Esophagus squamous epithelium (tissue), 5 donors: ENCODE measurements around the gene ZNF319. TPM values are rescaled to one million over a fixed set of nuclear protein-coding genes. Genes with fewer than 3 reads are reported as not detected.

ENCODE experiments used
- DNase-seq: peaks from one replicate; lab custom pipeline; 2025; lab: John Stamatoyannopoulos, UW
- H3K27ac ChIP-seq, 4 donors: fragments of 200-600 bp; sonication (generic); one replicate each; pipeline ENCODE4 v1.5.1; 2016 to 2019; ENCODE audit warnings: mild to moderate bottlenecking in 1 of 4
- H3K27me3 ChIP-seq, 4 donors: fragments of 200-600 bp; sonication (generic); 1 replicate in 3 of 4; 2 replicates in 1 of 4; pipeline versions ENCODE4 v1.5.1 to v1.6.0; 2017 to 2021; ENCODE audit warnings: antibody characterized with exemption in 1 of 4
- H3K36me3 ChIP-seq, 3 donors: fragments of 200-600 bp; sonication (generic); one replicate each; pipeline ENCODE4 v1.5.1; 2016 to 2019
- H3K4me1 ChIP-seq, 3 donors: fragments of 200-600 bp; sonication (generic); one replicate each; pipeline ENCODE4 v1.5.1; 2017 to 2019
- H3K4me3 ChIP-seq, 4 donors: fragments of 200-600 bp; sonication (generic); 1 replicate in 3 of 4; 2 replicates in 1 of 4; pipeline ENCODE4 v1.5.1; 2016 to 2019; ENCODE audit warnings: mild to moderate bottlenecking in 2 of 4, moderate library complexity in 1 of 4
- H3K9me3 ChIP-seq, 3 donors: fragments of 200-600 bp; sonication (generic); one replicate each; pipeline ENCODE4 v1.5.1; 2016 to 2019
- POLR2A ChIP-seq, 4 donors: fragments of 450-650 bp; IDR thresholded peaks; one replicate each; pipeline ENCODE4 v1.6.1; 2017; ENCODE audit warnings: antibody characterized with exemption in 4 of 4, mild to moderate bottlenecking in 4 of 4, moderate library complexity in 3 of 4
- WGBS, 2 donors: methylation state at CpG; one replicate each; pipeline ENCODE4 v1.1.5; 2018; 5-methylcytosine and 5-hydroxymethylcytosine counted together
- intact Hi-C: fragments of 100-400 bp; cut with DNase I; formaldehyde crosslinking; loops from one replicate; pipeline ENCODE4 v1.15.0; 2022
- total RNA-seq, 4 donors: library from RNA; depleted of rRNA; stranded (reverse); fragments of >200 nt; gene quantifications; one replicate each; pipeline ENCODE4 v1.1.0, GENCODE V29; 2016
- TF ChIP-seq, protein P1 (sequence below), 6 experiments: fragments of 450-650 bp in 4 of 6; fragments of 200-600 bp in 2 of 6; sonication (generic) in 2 of 6; IDR thresholded peaks; one replicate each; pipeline ENCODE4 v1.5.1; 2016 to 2019; ENCODE audit warnings: antibody characterized with exemption in 6 of 6, mild to moderate bottlenecking in 4 of 6, moderate library complexity in 4 of 6
- donor health status: DM: yes; HTN: yes; CAD: no.

The ZNF319 gene
- total RNA-seq, 4 donors from 2014 or later = 1.5 to 5.1 (median 2.6) TPM

DNA sequence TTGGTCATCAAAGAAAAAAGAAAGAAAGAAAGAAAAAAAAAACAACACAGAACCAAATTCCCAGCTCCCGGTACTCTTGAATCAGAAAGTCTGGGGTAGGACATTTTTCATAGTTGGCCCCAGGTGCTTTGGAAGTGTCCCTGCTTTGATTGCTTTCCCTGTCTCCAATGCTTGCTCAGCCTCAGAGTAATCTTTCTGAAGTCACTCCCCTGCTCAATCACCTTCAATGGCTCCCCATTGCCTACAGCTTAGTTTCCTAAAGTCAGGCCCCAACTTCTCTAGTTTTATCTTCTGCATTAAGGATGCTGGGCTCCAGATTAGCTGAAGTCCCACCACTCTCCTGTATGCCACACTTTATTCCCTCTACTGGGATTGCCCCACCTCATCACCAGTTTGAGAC is 46.6 kb downstream of the ZNF319 start:
- WGBS, 2 donors = 84 to 94% methylated on average over 1 of the region's 1 CpG
- TF ChIP-seq, protein P1, sequence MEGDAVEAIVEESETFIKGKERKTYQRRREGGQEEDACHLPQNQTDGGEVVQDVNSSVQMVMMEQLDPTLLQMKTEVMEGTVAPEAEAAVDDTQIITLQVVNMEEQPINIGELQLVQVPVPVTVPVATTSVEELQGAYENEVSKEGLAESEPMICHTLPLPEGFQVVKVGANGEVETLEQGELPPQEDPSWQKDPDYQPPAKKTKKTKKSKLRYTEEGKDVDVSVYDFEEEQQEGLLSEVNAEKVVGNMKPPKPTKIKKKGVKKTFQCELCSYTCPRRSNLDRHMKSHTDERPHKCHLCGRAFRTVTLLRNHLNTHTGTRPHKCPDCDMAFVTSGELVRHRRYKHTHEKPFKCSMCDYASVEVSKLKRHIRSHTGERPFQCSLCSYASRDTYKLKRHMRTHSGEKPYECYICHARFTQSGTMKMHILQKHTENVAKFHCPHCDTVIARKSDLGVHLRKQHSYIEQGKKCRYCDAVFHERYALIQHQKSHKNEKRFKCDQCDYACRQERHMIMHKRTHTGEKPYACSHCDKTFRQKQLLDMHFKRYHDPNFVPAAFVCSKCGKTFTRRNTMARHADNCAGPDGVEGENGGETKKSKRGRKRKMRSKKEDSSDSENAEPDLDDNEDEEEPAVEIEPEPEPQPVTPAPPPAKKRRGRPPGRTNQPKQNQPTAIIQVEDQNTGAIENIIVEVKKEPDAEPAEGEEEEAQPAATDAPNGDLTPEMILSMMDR (IDR thresholded peaks at IDR 0.05) = no peak
- TF ChIP-seq POLR2A (IDR thresholded peaks at IDR 0.05) = no peak
- H3K9me3 ChIP-seq = no peaks in the 10 kb centered on the region
- no peak overlapping the region for H3K27ac ChIP-seq
- no peaks in the 10 kb centered on the region for H3K4me1 ChIP-seq
- intact Hi-C loops = no loop called here
- no peak overlapping the region for H3K4me3 ChIP-seq
- peaks cover 0 to 9% (median 0%) of the 10 kb centered on the region in 4 donors for H3K27me3 ChIP-seq
- DNase-seq = no peak
- H3K36me3 ChIP-seq = no peaks in the 10 kb centered on the region

DNA sequence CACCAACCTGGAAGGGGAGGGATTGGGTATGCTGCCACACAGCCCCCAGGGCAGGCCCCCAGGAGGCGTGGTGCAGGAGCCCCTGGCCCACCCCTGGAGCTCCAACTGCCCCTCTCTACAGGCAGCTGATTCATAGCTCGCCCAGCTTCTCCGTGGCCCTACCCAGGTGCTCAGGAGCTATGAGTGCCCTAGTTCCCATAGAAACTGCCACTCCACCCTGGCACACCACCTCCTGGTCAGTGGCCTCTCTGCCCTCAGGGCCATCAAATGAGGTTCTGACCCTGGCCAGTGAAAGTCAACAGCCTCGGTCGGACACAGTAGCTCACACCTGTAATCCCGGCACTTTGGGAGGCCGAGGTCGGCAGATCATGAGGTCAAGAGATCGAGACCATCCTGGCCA is 47.6 kb downstream of the ZNF319 start:
- WGBS, 2 donors = 83% methylated on average over 4 of the region's 9 CpGs; no CpG with 5 or more reads in 1 of the 2 donors
- H3K27me3 ChIP-seq = peaks cover 0 to 9% (median 0%) of the 10 kb centered on the region in 4 donors
- no peak for TF ChIP-seq POLR2A (IDR thresholded peaks at IDR 0.05)
- TF ChIP-seq, protein P1 (IDR thresholded peaks at IDR 0.05) = no peak
- no peak for DNase-seq
- no peaks in the 10 kb centered on the region for H3K9me3 ChIP-seq
- no peaks in the 10 kb centered on the region for H3K36me3 ChIP-seq
- H3K27ac ChIP-seq = no peak overlapping the region
- intact Hi-C loops = no loop called here
- no peak overlapping the region for H3K4me3 ChIP-seq
- H3K4me1 ChIP-seq = no peaks in the 10 kb centered on the region

DNA sequence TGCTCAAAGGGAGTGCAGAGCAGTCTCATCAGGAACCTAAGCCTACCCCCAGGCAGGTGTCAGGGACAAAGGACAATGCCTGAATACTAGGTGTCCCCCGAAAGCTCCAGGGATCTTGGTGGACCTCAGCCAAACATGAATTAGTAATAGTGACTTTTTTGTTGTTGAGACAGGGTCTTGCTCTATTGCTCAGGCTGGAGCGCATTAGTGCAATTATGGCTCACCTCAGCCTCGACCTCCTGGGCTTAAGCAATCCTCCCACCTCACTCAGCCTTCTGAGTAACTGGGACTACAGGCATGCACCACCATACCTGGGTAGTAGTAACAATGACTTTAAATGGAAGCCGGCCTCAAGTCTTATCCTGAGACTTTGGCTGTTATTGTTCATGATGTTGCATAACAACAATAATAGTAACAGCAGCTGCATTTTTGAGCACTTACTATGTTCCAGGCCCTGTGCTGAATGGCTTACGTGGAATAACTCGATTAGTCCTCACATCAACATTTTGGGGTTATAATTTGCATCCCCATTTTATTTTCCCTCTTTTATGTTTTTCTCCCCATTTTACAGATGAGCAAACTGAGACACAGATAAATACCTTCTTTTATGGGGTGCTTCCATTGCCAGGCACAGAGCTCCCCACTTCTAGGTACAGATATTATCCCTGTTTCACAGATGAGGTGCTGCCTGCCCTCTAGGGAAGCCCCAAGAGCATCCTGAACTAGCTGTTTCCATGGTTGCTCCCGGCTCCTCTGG is 49.1 kb downstream of the ZNF319 start:
- H3K4me1 ChIP-seq = no peaks in the 10 kb centered on the region
- no peak overlapping the region for H3K4me3 ChIP-seq
- H3K36me3 ChIP-seq = no peaks in the 10 kb centered on the region
- intact Hi-C loops = no loop called here
- no peaks in the 10 kb centered on the region for H3K9me3 ChIP-seq
- 73 to 79% methylated on average over 4 to 6 of the region's 7 CpGs for WGBS, 2 donors
- H3K27ac ChIP-seq = no peak overlapping the region
- TF ChIP-seq, protein P1 (IDR thresholded peaks at IDR 0.05) = no peak
- no peak for TF ChIP-seq POLR2A (IDR thresholded peaks at IDR 0.05)
- DNase-seq = no peak
- peaks cover 0 to 9% (median 0%) of the 10 kb centered on the region in 4 donors for H3K27me3 ChIP-seq

DNA sequence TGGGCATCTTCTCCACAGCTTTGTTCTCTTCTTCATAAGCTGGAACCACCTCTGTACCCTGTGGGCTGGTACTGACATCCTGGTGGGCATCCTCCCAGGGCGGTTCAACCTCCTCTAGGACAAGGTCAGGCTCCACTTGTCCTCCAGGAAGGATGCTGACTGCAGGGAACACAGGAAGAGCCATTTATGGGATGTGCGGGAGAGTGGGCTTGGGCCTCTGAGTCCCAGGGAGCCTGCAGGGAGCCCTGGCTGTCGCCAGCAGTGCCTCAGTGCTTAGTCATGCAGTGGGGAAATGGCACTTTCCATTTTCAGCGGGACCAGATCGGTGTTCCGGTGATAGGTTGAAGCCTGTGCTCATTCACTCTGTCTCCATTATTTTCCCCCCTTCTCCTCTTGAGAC is 50.1 kb downstream of the ZNF319 start:
- H3K9me3 ChIP-seq = no peaks in the 10 kb centered on the region
- no peak for DNase-seq
- H3K27me3 ChIP-seq = peaks cover 0 to 9% (median 0%) of the 10 kb centered on the region in 4 donors
- H3K27ac ChIP-seq = no peak overlapping the region
- no peak for TF ChIP-seq POLR2A (IDR thresholded peaks at IDR 0.05)
- TF ChIP-seq, protein P1 (IDR thresholded peaks at IDR 0.05) = no peak
- H3K36me3 ChIP-seq = no peaks in the 10 kb centered on the region
- 52 to 70% methylated on average over 2 to 5 of the region's 6 CpGs for WGBS, 2 donors
- H3K4me3 ChIP-seq = no peak overlapping the region
- H3K4me1 ChIP-seq = no peaks in the 10 kb centered on the region
- intact Hi-C loops = no loop called here

DNA sequence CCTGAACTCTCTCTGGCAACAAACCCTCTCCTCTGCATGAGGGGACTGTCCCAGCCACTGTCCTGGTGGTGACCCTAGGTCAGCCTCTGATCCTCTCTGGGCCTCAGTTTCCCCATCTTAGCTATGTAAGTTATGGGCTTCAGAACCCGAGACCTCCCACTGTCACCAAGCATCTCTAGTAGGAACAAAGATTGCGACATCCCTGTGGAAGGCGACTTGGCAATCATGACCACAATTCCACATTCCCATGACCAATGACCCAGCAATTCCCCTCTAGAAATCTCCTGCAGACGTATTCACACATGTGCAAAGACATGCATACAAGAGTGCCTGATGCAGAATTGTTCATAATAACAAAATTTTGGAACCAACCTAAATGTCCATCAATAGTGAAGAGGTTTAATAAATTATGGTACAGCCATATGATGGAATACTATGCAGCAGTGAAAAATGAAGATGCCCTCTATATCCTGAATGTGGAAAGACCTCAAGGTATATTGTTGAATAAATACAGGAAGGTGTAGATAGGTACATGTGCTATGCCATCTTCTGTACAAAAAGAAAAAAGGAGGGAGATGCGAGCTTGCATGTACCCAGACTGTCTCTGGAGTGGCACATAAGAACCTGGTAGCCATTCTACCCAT is 50.8 kb downstream of the ZNF319 start:
- Histone ChIP-seq H3K27ac (no peak overlapping the region), H3K27me3 (peaks cover 0 to 9% (median 0%) of the 10 kb centered on the region in 4 donors), H3K4me3 (no peak overlapping the region), H3K9me3 (no peaks in the 10 kb centered on the region), H3K4me1 (no peaks in the 10 kb centered on the region), H3K36me3 (no peaks in the 10 kb centered on the region)
- intact Hi-C loops = no loop called here
- WGBS, 2 donors = 64 to 75% methylated on average over 5 of the region's 5 CpGs
- DNase-seq = no peak
- TF ChIP-seq POLR2A (IDR thresholded peaks at IDR 0.05) = no peak
- TF ChIP-seq, protein P1 (IDR thresholded peaks at IDR 0.05) = no peak
